ENCODE results near the gene SPAG7. TPM values are rescaled to one million over a fixed set of nuclear protein-coding genes. Genes with fewer than 3 reads are reported as not detected.
A peak's percentile ranks its signal among the peaks of the same experiment; 100 is the strongest.

Gene SPAG7
- total RNA-seq, 1 donor from 2014 or later, result 64.8 TPM

GRCh38 chr17:4968486-4969046 lies 949 bp upstream of the SPAG7 start:
- H3K27ac ChIP-seq, result peak overlapping the region; percentile 96
- H3K9me3 ChIP-seq, result no peaks in the 10 kb centered on the region
- peak; percentile 73 for DNase-seq
- peaks cover 30% of the 10 kb centered on the region for H3K36me3 ChIP-seq
- H3K27me3 ChIP-seq, result no peaks in the 10 kb centered on the region
- no peak for ATAC-seq
- H3K4me3 ChIP-seq, result peak overlapping the region; percentile 71
- peaks cover 25% of the 10 kb centered on the region for H3K4me1 ChIP-seq
- TF ChIP-seq CTCF (IDR thresholded peaks at IDR 0.05), result no peak
- intact Hi-C loops (cut with DNase I), result no loop called here

GRCh38 chr17:4966844-4967538 lies 626 bp downstream of the SPAG7 start:
- no peak for TF ChIP-seq CTCF (IDR thresholded peaks at IDR 0.05)
- Histone ChIP-seq H3K9me3 (no peaks in the 10 kb centered on the region), H3K4me3 (peak overlapping the region; percentile 71), H3K36me3 (peaks cover 14% of the 10 kb centered on the region), H3K27me3 (no peaks in the 10 kb centered on the region), H3K4me1 (peaks cover 25% of the 10 kb centered on the region), H3K27ac (peak overlapping the region; percentile 96)
- intact Hi-C loops (cut with DNase I), result no loop called here
- DNase-seq (peak; percentile 98), ATAC-seq (peak; percentile 92)

GRCh38 chr17:4965311-4965986 lies 2.2 kb downstream of the SPAG7 start:
- Histone ChIP-seq H3K36me3 (peaks cover 15% of the 10 kb centered on the region), H3K9me3 (no peaks in the 10 kb centered on the region), H3K27ac (no peak overlapping the region), H3K27me3 (no peaks in the 10 kb centered on the region), H3K4me1 (peaks cover 25% of the 10 kb centered on the region), H3K4me3 (no peak overlapping the region)
- peak; percentile 53 for DNase-seq
- no peak for TF ChIP-seq CTCF (IDR thresholded peaks at IDR 0.05)
- ATAC-seq, result no peak
- intact Hi-C loops (cut with DNase I), result no loop called here

- Histone ChIP-seq H3K4me1 (no peaks in the 10 kb centered on the region), H3K9me3 (no peaks in the 10 kb centered on the region), H3K27ac (no peak overlapping the region), H3K36me3 (peaks cover 29% of the 10 kb centered on the region), H3K27me3 (no peaks in the 10 kb centered on the region), H3K4me3 (no peak overlapping the region)
- TF ChIP-seq CTCF (IDR thresholded peaks at IDR 0.05), result no peak
- DNase-seq (no peak), ATAC-seq (no peak)
- intact Hi-C loops (cut with DNase I), result no loop called here
These were observed 7.2 kb downstream of the SPAG7 start for GRCh38 chr17:4960279-4960922.

GRCh38 chr17:4959261-4959965 lies 8.2 kb downstream of the SPAG7 start:
- Histone ChIP-seq H3K4me3 (no peak overlapping the region), H3K9me3 (no peaks in the 10 kb centered on the region), H3K27ac (no peak overlapping the region), H3K27me3 (no peaks in the 10 kb centered on the region), H3K4me1 (no peaks in the 10 kb centered on the region), H3K36me3 (peaks cover 29% of the 10 kb centered on the region)
- DNase-seq, result no peak
- no peak for TF ChIP-seq CTCF (IDR thresholded peaks at IDR 0.05)
- intact Hi-C loops (cut with DNase I), result no loop called here
- no peak for ATAC-seq
